HG02759 (cell line): ENCODE results near the gene HOXB4.

ENCODE experiments used
- ATAC-seq: cut with Tn5 transposase; IDR thresholded peaks from one replicate; pipeline ENCODE4 v1.9.1; 2021; ENCODE audit warnings: mild to moderate bottlenecking, moderate library complexity; ENCODE audit not compliant: unreplicated experiment

Gene HOXB4

DNA sequence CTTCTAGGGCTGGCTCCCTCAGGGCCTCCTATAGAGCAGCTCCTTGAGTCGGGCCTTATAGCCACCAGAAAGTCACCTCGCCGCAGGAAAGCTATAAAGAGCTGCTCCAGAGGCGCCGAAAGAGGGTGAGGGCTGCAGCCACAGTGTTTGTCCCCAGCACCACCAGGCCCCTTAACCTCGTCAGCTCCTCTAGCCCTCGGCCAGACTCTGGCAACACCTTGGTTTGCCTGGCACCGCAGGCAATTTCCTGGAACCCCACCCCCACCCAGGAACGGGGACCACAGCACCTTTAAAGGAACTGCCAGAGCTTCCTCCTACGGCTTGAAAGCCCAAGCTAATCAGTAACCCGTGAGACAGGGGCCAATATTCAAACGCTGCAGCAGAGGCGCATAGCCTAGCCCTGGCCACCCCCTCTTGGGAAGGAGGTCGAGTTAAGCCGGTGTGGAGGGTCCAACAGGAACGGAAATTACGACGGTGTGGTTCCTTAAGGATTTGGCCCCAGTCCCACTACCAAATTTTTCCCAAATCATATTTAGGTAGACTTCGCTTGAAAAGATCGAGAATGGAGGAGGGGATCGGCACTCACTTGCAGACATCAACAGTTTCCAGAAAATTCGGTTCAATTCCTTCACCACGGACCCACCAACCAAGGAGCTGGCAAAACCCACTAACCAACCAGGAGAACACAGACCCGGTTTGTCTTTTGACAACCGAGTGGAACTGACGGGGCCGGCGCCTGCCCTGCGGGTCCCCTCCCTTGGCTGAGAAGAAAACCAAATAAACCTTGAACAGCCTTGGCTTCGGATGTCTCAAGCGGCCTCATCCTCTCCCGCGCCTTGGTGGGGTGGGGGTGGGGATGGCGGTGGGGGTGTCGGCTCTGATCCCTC, 23.6 kb upstream of the HOXB4 start:
- no peak for ATAC-seq

DNA sequence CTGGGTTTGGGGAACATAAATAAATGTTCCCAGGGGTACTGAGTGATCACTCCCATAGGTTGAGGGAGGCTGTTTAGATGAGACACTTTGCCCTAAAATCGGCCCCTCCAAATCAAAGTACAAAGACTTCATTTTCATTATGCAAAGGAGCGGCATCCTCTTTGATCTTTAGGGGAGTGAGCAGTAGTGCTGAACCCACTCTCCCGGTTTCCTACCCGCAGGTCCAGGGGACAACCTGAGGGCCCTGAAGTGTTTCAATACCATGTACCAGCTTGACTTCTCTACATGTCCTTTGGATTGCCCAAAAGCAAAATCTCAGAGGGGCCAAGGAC, 23.0 kb upstream of the HOXB4 start:
- no peak for ATAC-seq

DNA sequence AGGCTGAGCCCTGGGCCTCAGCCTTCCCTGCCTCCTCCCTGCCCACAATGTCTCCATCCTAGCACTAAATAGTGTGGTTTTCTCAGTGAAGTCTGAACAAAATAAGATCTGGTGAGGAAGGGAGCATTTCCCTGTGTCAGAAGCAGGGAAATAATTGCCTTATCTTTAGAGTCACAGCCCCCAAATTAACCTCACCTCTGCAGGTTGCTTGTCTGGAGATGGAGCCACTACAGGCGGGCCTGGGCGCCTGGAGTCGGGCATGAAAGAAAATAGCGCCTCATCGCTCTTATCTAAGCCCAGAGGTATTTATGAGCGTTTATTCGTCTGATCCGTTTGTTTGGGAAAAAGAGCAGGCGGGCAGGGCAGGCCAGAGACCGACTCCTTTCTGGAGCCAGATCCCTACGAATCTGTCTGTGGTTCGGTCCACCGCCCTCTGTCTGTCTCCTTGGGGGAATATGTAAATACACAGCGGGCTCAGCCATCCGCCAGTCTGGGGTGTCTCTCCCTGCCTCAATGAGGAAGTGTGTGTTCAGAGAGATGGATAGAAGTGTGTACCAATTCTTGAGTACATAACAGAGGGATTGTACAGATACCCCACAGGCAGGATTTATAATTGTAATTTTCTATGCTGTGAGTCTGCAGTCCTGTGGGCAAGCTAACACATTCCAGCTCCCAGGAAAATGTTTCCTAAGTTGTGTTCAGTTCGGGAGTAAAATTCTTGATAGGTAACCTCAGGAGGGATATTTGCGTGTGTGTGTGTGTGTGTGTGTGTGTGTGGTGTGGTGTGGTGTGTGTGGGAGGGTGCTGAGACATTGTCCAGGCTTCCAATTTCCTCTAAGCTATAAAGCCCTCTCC, 22.3 kb upstream of the HOXB4 start:
- no peak for ATAC-seq

DNA sequence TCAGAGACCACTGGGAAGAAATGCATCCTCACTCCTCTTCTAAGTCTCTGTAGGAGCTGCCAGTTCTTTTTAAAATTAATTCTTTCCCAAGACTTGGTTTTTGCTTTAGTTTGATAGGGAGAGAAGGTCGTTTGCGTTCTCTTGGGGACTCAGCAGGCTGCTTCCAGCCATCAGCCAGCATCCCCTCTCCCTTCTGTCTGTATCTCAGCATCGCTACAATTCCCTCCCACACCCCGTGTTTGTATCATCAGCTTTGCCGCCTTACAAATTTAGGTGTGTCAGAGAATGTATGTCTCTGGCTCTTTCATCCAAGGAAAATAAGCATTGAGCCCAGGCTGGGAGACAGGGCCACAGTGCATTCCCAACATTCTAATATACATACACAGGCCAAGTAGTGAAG, 21.2 kb upstream of the HOXB4 start:
- no peak for ATAC-seq

DNA sequence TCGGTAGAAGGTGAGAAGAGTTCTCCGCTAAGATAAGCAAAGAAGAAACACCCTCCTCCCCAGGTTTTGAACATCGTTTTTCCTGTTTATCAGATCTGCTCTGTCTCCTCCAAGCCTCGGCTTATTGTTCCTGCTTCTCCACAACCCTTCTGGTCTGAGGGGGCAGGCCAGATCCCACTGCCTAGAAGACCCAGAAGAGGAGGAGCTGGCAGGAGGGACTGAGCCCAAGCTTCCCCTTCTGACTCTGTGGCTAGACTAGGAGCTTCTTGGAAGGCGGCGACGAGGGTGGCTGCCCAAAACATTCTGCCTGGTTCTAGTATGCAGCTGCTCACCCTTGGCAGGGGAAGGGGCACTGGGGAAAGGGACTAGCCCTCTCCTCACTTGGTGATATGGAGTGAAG, 20.6 kb upstream of the HOXB4 start:
- no peak for ATAC-seq

DNA sequence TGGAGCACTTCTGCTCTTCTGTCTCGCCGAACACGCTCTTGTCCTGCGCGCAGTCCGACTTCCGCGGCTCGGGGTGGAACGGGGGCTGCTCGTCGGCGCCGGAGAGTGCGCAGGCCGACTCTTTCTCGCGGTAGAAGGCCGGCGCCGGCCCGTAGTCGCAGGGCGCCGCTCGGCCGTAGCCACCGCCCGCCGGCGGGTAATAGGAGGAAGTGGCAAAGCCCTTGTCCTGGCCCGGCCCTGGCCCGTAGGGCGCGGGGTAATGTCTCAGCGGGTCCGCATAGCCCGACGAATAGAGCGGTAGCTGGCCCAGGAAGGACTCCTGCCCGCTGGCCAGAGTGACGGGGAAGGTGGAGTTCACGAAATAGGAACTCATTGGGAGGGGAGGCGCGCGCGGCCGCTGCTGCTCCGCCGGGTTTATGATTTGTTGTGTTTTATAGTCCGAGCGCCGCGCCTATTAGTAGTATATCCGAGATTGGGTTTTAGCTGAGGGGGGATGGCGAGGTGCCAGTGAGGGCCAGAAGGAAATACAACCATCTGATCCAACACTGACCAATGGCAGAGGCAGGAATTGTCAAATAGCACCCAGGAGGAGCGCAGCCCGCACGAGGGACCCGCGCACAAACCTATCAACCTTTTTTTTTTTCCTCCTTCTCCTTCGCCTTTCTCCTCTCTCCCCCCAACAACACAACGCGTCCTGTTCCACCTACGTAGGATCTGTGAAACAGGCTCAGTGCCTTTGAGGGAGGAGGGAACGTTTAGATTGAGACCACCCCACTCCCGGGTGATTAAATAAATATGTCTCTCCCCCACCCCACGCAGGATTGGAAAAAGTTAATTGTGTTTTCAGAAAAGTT, 19.9 kb upstream of the HOXB4 start:
- no peak for ATAC-seq

DNA sequence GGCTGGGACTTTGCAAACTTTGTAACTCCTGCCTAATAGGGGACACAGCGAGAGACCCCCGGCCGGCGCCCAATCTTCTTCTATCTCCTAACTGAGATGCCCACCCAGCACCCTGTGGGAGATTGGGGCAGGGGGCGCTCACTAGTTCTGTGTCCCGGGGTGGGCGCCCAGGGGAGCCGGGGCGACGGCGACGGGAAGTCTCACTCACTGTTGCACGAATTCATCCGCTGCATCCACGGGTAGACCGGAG, 19.3 kb upstream of the HOXB4 start:
- no peak for ATAC-seq

DNA sequence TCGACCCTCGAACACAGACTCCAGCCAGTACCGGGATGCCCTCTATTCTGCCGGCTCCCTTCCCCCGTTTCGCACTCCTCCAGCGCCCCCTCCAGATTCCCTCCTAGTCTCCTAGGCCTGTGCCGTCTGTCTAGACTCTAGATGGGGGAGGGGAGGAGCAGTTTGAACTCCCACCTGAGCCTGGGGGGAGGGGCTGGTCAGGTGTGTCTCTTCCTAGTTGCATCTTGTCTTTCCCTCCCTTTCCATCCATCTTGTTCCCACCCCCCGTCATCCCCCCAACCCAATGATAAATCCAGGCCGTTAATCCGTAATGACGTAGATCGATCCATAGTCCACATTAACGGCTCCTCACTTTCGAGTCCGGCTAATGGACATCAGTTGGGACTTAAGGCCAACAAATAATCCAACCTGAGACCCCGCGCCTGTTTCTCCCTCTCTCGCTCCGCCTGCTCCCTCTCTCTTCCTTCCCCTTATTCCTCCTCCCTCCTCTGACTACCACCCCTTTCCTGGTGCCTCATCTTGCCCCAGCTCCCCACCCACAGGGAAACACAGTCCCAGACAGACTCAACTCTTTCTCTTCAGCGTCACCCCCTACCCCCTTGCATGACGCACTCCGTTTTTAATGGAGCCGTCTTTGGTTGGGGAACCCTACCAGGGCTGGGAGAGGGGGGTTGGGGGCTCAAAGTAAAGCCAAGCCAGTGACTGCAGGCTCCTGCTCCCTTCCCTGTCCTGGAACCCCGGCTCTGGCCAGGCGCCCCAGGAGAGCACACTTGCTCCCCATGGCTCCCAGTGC, 18.8 kb upstream of the HOXB4 start:
- ATAC-seq: no peak

DNA sequence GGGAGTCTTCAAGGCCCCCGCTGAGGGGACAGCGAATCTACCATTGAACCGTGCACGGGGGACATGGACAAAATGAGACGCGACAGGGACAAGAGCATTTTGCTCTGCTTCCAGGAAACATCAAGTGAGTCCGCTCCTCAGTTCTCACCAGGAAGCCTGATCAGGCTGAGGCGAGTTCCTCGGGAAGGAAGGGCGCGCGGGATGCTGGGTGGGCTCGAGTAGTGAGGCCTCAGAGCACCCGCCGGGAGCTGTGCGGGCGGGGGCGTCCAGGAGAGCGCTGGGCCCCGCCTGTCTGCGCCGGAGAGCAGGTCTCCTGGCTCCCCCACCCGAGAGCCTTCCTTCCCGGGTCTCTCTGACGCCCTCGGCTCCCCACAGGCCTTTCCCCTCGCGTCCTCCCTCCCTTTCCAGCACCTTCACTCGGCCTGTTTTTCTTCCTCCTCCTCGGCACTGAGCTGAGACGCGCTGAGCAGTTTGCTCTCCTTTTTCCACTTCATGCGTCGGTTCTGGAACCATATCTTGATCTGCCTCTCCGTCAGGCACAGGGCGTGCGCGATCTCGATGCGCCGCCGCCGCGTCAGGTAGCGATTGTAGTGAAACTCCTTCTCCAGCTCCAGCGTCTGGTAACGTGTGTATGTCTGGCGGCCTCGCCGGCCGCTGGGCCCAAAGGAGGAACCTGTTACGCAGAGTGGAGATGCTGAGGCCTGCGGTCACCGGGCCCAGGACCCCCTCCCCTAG, 18.0 kb upstream of the HOXB4 start:
- ATAC-seq: no peak

DNA sequence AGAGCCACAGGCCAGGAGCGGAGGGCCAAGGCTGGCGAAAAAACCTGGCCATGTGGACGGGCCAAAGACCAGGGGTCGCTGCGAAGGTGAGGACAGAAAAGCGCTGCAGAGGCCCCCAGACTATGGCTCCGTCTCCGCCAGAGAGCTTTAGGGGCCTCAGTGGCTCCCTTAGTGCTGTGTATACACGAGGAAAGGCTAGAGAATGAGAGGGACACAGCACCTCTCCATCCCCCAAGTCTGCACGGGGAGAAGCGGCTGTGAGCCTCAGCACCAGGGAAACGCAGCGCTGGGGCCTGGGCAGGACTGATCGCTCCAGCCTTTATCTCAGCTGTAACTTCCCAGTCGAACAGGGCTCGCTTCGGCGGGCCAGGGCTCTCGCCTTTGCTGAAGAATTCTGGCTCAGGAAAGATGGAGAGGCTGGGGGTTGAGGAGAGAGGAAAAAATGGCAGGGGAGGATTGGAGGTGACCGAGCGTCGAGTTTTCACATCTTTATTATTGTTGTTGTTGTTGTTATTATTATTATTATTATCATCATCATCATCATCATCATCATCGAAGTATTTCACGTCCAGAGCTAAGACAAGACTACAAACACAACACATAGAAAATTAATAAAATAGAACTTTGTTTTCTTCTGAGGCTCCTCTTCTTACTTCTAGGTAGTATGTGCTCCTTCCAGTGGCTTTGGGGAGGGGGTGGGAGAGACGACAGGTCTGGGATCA, 17.3 kb upstream of the HOXB4 start:
- ATAC-seq: no peak

DNA sequence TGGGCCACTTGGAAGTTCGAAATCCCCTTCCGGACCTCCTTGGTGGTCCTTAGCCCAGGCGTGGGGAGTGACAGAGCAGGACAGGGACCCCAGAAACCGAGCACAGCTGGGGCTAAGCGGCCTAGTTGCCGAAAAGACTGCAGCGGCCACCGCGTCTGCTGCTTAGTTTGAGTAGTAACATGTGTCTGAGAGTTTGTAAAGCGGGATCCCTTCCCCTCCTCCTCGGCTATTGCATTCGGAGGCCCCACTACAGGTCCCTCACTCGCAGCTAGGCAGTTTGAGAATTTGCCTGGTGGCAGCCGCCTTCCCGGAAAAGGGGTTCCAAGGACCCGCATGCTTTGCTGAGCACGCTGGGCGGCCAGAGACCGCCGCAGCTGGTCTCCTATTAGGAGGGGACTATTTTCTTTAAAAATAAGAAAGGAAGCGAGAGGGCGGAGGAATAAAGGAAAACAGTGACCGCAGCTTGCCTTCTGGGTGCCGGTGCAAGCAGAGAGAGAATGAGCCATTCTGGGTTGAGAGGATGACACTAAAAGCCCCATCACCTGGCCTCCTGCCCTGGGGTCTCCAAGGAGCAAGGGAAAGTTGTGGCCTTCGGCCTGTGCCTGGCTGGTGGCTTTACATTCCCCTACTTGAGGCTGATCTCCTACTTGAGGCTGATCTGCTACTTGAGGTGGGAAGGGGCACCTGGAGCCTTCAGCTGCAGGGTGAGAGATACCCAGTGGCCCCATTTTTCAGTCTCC, 16.6 kb upstream of the HOXB4 start:
- no peak for ATAC-seq

DNA sequence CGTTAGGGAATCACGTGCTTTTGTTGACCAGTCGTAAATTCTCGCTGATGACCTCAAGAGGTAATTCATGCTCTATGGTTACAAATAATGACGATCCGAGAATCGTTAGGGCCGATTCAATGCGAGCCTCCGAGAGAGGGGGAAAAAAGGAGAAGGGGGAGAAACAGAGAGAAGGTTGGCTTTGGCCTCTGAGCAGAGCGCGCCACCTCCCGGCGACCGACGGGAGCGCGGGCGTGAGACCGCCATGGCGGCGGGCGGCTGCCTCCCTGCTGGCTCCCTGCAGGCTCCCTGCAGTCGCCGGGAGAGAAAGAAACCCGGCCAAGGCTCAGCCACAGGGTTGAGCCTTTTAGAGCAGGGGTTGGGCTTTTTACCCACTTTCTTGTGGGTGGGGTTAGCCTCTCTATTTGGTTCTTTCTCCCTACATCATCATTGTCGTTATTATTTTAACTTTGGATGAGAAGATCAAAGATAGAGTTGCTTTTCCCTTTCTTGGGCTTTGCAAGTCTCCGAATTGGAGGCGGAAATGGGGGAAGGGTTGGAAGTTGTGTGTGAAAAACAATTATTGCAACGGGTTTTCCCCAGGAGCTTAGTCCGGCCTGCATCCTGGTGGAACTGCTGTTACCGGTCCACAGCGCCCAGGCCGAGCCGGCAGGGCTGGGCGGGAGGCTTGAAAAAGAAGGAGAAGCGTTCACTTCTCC, 15.8 kb upstream of the HOXB4 start:
- ATAC-seq: no peak

DNA sequence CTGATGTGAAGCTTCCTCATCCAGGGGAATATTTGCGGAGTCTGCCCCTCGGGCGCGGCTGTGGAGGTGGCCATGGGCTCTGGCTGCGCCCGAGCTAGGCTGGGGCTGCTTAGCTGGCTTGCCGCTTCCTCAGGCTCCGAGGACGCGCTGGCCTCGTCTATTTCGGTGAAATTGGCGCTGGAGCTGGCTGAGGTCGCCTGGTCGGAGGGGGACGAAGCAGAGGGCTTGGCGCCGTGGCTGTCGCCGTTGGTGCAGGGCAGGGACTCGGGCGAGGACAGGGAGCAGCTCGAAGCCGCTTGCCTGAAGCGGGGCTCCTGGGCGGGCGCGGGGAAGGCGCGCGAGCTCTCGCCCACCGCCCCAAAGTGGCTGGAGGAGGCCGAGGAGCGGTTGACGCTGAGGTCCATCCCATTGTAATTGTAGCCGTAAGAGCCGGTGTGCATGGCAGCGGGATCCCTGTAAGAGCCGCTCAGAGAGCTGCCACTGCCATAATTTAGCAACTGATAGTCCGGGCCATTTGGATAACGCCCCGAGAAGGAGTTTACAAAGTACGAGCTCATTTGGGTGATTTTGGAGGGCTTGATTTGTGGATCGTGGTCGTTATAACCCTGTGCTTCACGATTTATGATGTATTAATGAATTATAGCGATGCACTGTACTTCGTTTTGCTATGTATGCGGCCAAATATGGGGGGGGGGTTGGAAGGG, 15.1 kb upstream of the HOXB4 start, which contains the start of gene HOXB5:
HOXB5 (minus strand) TSS at position 654 of the 704 bp plus-strand sequence; CDS start at position 557, 97 bp downstream.
- ATAC-seq: no peak

DNA sequence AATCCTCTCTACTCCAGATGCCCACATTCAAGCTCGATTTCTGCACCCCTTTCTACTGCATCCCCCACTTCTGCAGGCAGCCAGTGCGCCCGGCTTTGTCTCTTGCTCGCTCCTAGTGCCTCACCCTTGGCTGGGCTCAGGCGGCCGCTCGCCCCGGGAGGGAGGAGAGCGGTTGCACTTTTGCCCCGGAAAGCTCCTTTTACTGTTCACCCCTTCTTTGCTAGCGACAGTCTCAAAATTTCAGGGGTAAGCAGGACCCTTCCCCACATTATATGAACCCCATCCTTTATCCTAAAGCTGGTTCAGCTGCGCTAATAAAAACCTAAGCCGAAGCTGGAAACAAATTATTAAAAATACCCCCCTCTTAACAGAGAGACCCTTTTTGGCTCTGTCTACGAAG, 14.4 kb upstream of the HOXB4 start:
- ATAC-seq: no peak

DNA sequence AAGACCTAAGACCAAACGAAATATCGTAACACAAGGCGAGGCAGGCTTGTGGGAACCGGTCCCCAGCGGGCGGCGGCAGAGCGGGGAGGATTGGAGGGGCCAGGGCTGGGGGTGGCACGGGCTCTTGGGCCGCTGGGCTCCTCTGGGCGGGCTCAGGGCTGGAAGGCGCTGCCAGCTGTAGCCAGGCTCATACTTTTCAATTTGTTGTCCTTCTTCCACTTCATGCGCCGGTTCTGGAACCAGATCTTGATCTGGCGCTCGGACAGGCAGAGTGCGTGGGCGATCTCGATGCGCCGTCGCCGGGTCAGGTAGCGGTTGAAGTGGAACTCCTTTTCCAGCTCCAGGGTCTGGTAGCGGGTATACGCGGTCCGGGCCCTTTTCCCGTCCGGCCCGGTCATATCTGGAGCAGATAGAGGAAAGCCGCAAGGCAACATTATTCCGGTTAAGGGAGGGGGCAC, 13.9 kb upstream of the HOXB4 start:
- no peak for ATAC-seq

DNA sequence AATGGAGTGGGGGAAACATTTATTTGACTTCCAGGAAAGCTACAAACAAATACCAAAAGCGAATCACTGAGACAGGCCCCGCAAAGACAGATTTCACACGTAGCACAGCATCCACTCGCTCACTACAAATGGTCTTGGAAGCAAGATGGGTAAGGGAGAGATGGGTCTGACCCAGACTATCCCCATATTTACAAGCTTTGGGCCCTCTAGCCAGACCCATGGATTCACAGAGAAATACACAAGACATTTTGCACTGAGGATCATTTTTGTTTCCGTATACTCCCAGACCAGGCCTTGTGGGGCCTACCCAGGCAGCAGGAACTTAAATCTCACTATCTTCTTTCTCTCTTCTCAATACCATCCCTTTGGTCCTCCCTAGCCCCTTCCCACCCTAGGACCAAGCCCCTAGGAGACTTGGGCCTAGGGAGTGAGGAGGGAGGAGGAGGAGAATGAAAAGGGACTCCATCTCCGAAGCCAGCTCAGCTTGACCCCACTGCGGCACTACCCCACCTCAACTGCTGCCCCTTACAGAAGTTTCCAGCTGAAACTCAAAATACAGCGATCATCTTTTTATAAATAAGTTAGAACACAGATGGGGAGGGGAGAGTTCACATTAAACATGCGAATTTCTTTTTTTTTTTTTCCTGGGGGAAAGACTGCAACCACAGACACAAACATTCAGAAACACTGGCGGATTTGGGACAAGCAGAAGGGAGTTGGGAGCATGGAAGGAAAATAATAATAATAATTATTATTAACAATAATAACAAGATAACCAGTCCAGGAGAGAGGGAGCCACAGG, 13.3 kb upstream of the HOXB4 start:
- no peak for ATAC-seq
